ENCODE results near the gene PICALM.
"Not testable (repeated sequence)": the region's sequence is repeated elsewhere in the genome, so short reads cannot be mapped to it uniquely, and the experiment has no call there.

Gene PICALM, protein sequence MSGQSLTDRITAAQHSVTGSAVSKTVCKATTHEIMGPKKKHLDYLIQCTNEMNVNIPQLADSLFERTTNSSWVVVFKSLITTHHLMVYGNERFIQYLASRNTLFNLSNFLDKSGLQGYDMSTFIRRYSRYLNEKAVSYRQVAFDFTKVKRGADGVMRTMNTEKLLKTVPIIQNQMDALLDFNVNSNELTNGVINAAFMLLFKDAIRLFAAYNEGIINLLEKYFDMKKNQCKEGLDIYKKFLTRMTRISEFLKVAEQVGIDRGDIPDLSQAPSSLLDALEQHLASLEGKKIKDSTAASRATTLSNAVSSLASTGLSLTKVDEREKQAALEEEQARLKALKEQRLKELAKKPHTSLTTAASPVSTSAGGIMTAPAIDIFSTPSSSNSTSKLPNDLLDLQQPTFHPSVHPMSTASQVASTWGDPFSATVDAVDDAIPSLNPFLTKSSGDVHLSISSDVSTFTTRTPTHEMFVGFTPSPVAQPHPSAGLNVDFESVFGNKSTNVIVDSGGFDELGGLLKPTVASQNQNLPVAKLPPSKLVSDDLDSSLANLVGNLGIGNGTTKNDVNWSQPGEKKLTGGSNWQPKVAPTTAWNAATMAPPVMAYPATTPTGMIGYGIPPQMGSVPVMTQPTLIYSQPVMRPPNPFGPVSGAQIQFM

DNA sequence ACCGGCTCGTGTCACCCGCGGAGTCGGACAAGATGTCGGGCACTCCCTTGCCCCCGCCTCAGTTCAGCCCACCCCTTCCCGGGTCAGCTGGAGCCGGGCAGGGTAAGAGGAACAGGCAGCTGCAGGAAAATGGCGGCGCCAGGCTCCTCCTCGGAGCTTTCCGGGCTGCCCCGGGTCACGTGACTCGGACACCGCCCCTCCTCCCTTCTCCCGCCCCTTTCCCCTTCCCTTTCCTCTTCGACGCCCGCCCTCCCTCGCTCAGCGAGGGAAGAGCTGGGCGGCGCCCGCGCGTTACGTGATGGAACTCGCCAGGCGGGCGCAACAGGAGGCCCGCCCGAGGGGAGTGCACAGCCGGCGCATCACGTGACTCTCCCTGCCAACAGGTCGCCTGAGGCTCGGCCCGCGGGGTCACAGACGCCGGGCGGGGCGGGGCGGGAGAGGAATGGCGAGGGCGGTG lies at the start of gene PICALM:
TSS of gene PICALM (minus strand) at position 134 of the 457 bp plus-strand sequence. CDS start 304 bp downstream, outside the sequence.
- DNase-seq (ENCODE audit: extremely low read depth in 1 of 2, low read depth in 1 of 2): peak; percentile 94 to 95

DNA sequence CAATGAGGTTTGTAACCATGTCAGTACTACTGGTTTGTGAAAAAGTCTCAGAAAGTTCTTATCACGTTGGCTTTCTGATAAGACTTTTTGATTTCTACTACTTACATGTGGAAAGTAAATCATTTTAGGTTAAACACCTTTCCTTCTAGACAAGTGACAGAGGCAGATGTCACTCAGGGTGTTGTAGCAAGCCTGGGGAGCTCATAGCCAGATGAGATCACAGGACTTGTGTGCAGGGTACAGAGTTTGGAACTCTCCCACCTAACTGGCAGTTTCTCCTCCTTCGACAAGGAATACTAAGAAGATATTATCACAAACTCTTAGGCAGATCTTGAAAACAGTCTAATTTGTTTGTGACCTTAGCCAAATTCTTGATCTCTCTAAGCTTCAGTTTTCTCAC lies 49.4 kb upstream of the PICALM start:
- DNase-seq (ENCODE audit: extremely low read depth in 1 of 2, low read depth in 1 of 2): no peak

DNA sequence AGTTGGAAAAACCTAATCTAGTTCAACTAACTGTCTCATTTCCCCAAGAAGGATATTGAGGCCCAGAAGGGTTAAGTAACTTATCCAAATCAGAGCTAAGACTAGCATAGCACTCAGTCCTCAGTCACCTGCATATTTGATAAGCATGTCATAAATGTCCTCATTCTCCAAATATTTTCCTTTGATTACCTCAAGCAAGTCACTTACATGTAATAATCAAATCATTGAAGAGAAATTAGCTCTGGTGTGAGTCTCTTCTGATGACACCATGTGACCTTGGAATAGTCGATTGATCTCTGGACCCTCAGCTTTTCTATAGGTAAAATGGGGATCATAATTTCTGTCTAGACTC lies 48.8 kb upstream of the PICALM start:
- DNase-seq (ENCODE audit: extremely low read depth in 1 of 2, low read depth in 1 of 2): no peak

DNA sequence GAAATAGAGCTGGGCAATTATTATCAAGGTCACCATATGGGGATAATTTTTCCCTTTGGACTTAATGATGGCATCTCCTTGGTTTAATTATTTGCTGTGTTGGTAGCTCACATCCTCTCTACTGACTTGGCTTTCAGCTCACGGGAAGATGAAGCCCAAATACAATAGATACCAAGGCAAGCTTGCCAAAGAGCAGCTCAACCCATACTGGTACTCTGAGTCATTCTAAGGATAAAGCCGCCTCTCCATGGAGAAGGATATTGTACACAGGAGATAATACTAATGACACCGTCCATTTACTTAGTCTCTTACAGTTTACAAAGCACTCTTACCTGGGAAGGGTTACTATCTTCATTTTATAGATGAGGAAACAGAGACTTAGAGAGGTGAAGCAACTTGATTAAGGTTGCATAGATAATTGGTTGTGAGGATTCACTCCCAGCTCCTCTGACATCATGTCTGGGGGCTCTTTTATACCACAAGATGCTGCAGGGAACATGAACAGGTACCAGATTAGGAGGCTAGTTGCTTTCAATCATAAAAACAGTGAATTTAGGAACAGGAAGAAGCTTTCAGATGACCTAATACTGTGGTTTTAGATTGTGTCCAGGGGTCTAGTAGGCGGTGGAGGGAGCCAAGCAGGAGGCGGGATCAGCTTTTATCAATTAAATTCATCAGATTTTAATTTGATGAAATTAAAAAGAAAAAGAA lies 48.3 kb upstream of the PICALM start:
- DNase-seq (ENCODE audit: extremely low read depth in 1 of 2, low read depth in 1 of 2): no peak

DNA sequence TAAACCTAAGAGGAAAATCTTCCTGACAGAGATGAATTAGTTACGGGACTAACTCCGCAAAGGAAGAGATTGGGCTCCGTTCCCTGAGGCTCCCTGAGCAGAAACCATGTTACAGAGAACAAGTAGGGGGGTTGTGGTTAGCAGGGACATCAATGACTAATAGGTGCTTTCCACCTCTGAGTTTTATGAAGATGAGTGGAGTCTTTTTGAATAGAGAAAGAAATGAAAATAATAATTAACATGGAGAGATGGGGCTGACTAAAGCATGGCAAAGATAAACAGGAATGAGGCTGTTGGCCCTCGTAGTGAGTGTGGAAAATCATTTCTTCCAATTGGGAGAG lies 47.5 kb upstream of the PICALM start:
- DNase-seq (ENCODE audit: extremely low read depth in 1 of 2, low read depth in 1 of 2): no peak

DNA sequence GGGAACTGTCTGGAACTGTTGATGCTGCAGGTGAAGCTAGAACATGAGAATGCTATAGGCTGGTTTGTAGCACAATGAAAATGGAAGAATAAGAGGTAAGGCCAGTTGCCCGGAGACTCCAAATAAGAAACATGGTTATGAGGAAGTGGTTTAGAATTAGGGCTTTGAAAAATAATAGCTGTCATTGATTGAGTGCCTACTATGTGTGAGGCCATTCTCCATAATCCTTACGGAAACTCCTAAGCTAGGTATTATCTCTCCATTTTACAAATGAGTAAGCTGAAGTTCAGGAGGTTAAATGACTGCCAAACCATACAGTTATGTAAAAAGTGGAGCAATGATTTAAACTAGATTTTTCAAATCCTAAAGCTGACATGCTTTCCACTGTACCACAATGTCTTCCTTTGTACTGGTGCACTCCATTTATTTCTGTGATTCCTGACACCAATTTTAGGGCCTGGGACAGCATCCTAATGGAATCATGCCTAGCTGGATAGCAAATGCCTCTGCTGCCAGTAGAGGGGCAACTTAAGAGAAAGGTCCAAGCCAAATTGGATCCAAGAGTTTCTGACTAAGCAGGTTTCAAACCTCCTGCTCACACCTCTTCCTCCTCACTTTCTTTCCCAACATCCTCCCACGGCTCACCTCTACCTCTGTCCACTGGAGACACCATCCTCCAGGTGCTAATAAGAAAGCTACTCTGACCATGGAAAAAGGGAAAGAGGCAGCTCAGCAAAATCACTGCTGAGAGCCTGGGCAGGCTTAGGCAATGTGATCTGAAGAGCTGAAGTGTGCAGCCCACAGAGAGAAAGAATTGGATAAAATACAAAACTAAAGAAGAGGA lies 46.9 kb upstream of the PICALM start:
- no peak for DNase-seq (ENCODE audit: extremely low read depth in 1 of 2, low read depth in 1 of 2)

DNA sequence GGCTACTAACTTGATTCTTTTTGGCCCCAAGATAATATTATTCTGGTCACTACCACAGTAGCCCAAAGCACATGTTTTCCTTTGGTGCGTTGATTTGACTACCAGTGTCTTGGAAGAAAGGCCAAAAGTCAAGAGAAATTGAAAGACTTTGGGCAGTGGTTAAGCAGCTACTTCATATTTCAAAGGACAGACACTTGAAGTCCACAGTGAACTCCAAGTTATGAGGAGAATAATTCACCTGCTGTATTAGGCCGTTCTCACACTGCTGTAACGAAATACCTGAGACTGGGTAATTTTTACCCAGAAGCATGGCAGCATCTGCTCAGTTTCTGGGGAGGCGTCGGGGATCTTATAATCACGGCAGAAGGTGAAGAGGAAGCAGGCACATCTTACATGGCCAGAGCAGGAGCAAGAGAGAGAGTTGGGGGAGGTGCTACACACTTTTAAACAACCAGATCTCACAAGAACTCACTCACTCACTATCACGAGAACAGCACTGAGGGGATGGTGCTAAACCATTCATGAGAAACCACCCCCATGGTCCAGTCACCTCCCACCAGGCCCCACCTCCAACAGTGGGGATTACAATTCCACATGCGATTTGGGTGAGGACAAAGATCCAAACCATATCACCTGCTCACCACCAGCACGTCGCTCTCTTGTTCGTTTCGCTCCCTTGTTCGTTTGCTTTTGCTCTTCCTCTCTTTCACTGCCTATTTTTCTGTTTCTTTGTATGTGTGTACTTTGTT lies 40.2 kb upstream of the PICALM start:
- DNase-seq (ENCODE audit: extremely low read depth in 1 of 2, low read depth in 1 of 2): no peak

DNA sequence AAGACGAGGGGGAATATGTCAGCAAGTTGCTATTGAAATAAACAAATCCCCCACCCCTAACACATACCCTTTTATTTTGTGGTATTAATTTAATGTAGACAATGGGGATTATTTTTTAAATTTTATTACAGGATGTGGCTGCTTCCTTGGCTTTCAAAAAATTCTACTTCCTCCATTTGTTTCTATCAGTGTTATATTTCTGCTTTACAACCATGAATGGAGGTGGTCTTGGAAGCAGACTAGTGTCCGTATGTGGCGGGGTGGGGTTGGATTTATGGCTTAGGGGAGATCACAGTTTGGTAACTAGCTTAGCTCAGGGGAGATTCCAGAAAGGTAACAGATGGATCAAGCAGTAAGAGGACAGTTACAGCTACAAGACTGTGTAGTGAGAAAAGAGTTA lies 39.3 kb upstream of the PICALM start:
- DNase-seq (ENCODE audit: extremely low read depth in 1 of 2, low read depth in 1 of 2): no peak

DNA sequence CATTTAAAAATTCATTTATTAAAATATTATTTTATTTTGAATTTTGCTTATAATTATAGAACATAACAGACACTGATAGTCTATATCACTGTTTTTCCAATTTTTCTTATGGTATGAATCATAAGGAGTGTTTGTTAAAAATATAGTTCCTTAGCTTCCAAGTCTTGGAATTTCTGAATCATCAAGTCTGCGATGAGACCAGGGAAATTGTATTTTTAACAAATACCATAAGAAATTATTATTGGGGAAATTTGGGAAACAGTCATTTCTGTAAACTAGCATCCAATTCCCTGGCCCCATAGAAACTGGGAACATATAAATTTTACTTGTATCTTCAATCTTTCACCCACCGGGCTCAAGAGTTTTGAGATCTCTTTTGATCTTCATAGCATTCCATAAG lies 38.0 kb upstream of the PICALM start:
- no peak for DNase-seq (ENCODE audit: extremely low read depth in 1 of 2, low read depth in 1 of 2)

DNA sequence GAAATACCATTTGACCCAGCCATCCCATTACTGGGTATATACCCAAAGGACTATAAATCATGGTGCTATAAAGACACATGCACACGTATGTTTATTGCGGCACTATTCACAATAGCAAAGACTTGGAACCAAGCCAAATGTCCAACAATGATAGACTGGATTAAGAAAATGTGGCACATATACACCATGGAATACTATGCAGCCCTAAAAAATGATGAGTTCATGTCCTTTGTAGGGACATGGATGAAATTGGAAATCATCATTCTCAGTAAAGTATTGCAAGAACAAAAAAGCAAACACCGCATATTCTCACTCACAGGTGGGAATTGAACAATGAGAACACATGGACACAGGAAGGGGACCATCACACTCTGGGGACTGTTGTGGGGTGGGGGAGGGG lies 37.1 kb upstream of the PICALM start:
- not testable (repeated sequence) for DNase-seq (ENCODE audit: extremely low read depth in 1 of 2, low read depth in 1 of 2)

DNA sequence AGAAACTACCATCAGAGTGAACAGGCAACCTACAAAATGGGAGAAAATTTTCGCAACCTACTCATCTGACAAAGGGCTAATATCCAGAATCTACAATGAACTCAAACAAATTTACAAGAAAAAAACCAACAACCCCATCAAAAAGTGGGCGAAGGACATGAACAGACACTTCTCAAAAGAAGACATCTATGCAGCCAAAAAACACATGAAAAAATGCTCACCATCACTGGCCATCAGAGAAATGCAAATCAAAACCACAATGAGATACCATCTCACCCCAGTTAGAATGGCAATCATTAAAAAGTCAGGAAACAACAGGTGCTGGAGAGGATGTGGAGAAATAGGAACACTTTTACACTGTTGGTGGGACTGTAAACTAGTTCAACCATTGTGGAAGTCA lies 36.7 kb upstream of the PICALM start:
- not testable (repeated sequence) for DNase-seq (ENCODE audit: extremely low read depth in 1 of 2, low read depth in 1 of 2)

DNA sequence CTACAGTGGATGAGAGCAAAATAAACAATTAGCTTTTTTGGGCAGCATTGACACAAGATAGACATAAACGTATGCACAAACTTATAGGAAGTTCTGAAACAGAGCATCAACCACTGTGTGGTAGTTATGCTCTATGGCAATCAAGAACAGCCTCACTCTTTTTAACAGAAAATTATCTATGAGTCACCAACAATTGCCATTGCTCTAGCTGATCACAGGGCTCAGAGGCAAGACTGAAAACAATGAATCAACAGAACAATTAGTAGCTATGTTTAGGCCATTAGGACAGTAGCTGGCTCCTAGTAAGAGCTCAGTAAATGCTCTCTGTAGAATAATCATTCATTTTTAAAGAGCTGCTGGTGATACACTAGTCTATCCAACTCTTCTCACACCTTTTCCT lies 34.9 kb upstream of the PICALM start:
- no peak for DNase-seq (ENCODE audit: extremely low read depth in 1 of 2, low read depth in 1 of 2)

DNA sequence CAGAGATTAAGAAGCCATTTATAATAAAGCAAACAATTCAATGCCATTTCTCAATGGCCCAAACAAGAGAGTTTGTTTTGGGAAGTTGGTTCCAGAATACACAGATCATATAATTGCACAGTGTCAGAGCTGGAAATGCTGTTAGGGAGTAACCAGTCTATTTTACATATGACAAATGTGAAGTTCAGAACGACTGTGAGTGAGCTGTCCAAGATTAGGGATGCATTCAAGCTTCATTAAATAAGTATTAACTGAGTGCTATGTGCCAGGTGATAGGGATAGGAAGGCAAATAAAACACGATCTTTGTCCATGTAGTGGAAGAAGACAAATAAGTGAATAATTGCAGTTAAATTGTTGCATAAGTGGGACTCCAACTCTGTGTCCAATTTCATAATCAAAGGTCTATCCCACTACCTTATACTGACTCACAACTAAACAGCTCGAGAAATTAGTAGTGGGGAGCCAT lies 33.1 kb upstream of the PICALM start:
- no peak for DNase-seq (ENCODE audit: extremely low read depth in 1 of 2, low read depth in 1 of 2)

DNA sequence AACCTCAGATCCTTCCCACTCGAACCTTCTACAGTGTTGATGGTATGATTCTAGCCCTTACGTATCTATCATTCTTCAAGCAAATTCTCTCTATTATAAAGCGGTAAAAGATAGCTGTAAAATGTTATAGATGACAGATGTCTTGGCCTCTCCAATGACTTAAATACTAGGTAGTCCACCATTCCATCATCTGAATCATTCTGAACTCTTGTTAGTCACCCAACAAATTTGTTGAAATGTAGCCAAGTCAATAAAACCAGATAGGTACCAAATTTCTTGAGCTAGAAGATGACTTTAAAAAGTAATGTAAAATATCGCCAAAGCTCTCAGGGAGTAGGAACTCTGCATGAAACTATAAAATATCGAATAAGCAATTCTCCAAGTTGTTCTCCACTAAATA lies 32.6 kb upstream of the PICALM start:
- DNase-seq (ENCODE audit: extremely low read depth in 1 of 2, low read depth in 1 of 2): no peak

DNA sequence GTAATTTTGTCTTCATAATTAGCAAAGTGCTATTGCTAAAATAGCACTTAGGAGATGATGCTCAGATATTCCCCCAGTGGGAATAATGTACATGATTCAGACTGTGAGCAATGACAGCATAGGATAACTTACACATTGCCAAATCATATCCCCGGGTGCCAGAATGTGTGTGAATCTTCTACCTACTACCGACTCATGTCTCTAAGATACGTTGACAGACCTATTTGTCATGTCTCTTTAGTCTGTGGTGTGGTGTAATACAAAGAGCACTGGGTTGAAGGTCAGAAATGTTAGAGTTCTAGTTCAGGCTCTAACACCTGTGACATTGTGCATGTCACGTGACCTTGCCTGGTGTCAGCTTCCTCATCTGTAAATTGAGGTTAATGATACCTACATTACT lies 31.0 kb upstream of the PICALM start:
- no peak for DNase-seq (ENCODE audit: extremely low read depth in 1 of 2, low read depth in 1 of 2)

DNA sequence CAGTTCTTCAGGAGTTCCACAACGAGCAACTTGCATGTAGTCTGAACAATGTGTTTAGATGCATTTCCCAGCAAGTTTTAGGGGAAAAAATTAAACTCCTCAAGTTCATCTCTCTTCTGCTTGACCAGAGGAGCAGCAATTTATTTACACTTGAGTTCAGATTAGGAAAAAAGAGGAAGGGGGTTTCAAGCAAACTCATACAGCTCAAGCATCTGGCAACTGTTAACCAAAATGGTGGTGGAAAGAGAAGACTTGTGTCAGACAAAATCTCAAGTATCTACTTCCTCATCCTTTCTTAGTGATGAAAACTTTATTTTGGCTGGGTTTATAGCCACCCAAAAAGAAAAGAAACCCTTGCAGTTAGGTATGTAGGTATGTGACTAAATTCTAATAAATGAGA lies 29.1 kb upstream of the PICALM start:
- DNase-seq (ENCODE audit: extremely low read depth in 1 of 2, low read depth in 1 of 2): no peak

DNA sequence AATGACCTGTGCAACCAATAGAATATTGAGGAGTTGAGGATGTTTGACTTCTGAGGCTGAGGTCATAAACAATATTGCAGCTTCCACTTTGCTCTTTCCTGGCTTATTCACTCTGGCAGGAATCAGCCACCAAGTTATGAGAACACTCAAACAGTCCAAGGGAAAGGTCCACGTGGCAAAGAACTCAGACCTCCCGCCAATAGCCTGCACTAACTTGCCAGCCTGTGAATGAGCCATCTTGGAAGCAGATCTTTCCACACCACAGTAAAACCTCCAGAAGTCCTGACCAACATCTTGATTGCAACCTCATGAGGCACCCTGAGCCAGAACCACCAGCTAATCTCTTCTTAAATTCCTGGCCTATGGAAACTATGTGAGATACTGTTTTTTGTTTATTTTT lies 22.7 kb upstream of the PICALM start:
- no peak for DNase-seq (ENCODE audit: extremely low read depth in 1 of 2, low read depth in 1 of 2)

DNA sequence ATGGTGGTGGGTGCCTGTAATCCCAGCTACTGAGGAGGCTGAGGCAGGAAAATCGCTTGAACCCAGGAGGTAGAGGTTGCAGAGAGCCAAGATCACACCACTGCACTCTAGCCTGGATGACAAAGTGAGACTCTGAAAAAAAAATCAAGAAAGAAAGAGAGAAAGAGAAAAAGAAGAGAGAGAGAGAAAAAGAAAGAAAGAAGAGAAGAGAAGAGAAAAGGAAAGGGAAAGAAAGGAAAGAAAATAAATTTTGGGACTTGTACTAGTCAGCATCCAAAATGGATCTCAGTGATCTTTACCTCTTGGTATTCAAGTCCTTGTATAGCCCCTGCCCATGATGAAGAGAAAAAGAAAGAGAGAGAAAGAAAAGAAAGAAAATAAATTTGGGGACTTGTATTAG lies 22.2 kb upstream of the PICALM start:
- DNase-seq (ENCODE audit: extremely low read depth in 1 of 2, low read depth in 1 of 2): no peak

DNA sequence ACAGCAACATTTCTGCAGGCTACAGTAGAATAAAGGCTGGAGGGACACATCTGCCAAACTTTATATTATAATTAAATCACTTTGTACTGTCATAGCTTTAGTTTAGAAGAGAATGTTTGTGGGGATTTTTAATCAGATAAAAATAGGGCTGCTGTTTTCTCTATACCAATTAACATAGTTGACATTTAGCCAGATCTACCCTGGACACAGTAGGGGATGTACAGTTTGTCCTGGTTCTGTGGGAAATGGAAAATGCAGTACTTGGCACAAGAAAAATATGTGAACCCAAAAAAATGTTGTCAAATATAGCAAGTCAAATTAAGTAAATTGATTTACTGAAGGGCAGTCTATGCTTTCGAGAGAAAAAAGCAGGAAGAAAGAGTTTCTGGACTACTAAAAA lies 20.8 kb upstream of the PICALM start:
- DNase-seq (ENCODE audit: extremely low read depth in 1 of 2, low read depth in 1 of 2): no peak

DNA sequence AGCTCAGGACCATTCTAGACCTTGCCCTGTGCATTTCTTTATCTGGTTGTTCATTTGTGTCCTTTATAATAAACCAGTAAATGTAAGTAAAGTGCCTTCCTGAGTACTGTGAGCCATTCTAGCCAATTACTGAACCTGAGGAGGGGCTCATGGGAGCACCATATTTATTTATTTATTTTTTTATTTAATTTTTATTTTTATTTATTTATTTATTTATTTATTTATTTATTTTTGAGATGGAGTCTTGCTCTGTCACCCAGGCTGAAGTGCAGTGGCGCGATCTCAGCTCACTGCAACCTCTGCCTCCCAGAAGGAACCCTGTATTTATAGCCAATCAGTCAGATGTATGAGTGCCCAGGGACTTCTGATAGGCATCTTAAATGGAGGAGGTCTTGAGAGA lies 18.8 kb upstream of the PICALM start:
- DNase-seq (ENCODE audit: extremely low read depth in 1 of 2, low read depth in 1 of 2): not testable (repeated sequence)
